SIG-M5 treated with dmso at 0.1 percent for 504 hours (cell line): Measurements from ENCODE around the gene RAPGEF1.
"Not testable (repeated sequence)": the region's sequence is repeated elsewhere in the genome, so short reads cannot be mapped to it uniquely, and the experiment has no call there.

Source experiments
- DNase-seq: peaks from one replicate; lab custom pipeline; 2025; ENCODE audit not compliant: unreplicated experiment; lab: John Stamatoyannopoulos, UW

RAPGEF1 gene

GRCh38 chr9:131731237-131731636 is 8.6 kb downstream of the RAPGEF1 start:
- no peak for DNase-seq

GRCh38 chr9:131728961-131729360 is 10.9 kb downstream of the RAPGEF1 start:
- no peak for DNase-seq

GRCh38 chr9:131728546-131728910 is 11.3 kb downstream of the RAPGEF1 start:
- DNase-seq, result no peak

- no peak for DNase-seq
Observed at GRCh38 chr9:131727795-131728545, 11.9 kb downstream of the RAPGEF1 start.

- DNase-seq, result no peak
Observed at GRCh38 chr9:131727184-131727759, 12.6 kb downstream of the RAPGEF1 start.

- no peak for DNase-seq
Observed at GRCh38 chr9:131724683-131725082, 15.2 kb downstream of the RAPGEF1 start.

GRCh38 chr9:131723632-131724031 is 16.2 kb downstream of the RAPGEF1 start:
- DNase-seq, result no peak

GRCh38 chr9:131722255-131722654 is 17.6 kb downstream of the RAPGEF1 start:
- DNase-seq, result no peak

- DNase-seq, result no peak
Observed at GRCh38 chr9:131721076-131721475, 18.8 kb downstream of the RAPGEF1 start.

GRCh38 chr9:131720330-131720729 is 19.5 kb downstream of the RAPGEF1 start:
- DNase-seq, result no peak

GRCh38 chr9:131719262-131719908 is 20.5 kb downstream of the RAPGEF1 start:
- DNase-seq, result no peak

- DNase-seq, result no peak
Observed at GRCh38 chr9:131717719-131718460, 22.0 kb downstream of the RAPGEF1 start.

- DNase-seq, result no peak
Observed at GRCh38 chr9:131715906-131716305, 24.0 kb downstream of the RAPGEF1 start.

GRCh38 chr9:131714821-131715220 is 25.1 kb downstream of the RAPGEF1 start:
- no peak for DNase-seq

- DNase-seq, result no peak
Observed at GRCh38 chr9:131714161-131714646, 25.7 kb downstream of the RAPGEF1 start.

GRCh38 chr9:131713016-131713415 is 26.9 kb downstream of the RAPGEF1 start:
- no peak for DNase-seq

- no peak for DNase-seq
Observed at GRCh38 chr9:131712151-131712716, 27.6 kb downstream of the RAPGEF1 start.

GRCh38 chr9:131709771-131710431 is 30.0 kb downstream of the RAPGEF1 start:
- DNase-seq, result peak; percentile 67

- not testable (repeated sequence) for DNase-seq
Observed at GRCh38 chr9:131709010-131709770, 30.7 kb downstream of the RAPGEF1 start.
